ENCODE data around the gene CR1.
"Not testable (repeated sequence)": the region's sequence is repeated elsewhere in the genome, so short reads cannot be mapped to it uniquely, and the experiment has no call there.

DNA sequence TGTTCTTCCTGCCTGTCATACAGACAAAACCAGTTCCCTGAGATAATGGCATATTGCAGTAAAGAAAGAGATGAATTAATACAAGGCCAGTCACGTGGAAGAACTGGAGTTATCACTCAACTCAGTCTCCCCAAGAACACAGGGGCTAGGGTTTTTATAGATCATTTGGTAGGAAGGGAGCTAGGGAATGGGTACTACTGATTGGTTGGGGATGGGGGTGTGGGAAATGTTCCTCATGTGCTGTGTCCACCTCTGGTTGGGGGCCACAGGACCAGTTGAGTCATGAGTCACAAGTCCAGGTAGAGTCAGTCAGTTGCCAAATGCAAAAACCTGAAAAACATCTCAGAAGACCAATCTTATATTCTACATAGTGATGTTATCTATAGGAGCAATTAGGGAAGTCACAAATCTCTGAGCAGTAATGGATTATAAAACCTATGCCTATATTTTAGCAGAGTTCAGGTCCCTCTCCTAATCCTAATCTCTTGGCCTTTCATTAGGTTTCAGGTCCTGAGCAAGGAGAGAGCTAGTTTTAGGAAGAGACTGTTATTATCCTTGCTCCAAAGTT, 129.6 kb downstream of the CR1 start:
- not testable (repeated sequence) for TF ChIP-seq EZH2 (IDR thresholded peaks at IDR 0.05; ENCODE audit: insufficient read depth, low read length); CTCF (IDR thresholded peaks at IDR 0.05; ENCODE audit: insufficient read depth, low read depth, low read length)
